ENCODE measurements around the gene TMEM119. TPM values are rescaled to one million over a fixed set of nuclear protein-coding genes. Genes with fewer than 3 reads are reported as not detected.

The TMEM119 gene
- total and polyA plus RNA-seq, 9 of the 15 experiments (the other 6 are each of a cell fraction or from before 2014, with no cell fraction given), result 0.18 TPM; not detected in 8

DNA sequence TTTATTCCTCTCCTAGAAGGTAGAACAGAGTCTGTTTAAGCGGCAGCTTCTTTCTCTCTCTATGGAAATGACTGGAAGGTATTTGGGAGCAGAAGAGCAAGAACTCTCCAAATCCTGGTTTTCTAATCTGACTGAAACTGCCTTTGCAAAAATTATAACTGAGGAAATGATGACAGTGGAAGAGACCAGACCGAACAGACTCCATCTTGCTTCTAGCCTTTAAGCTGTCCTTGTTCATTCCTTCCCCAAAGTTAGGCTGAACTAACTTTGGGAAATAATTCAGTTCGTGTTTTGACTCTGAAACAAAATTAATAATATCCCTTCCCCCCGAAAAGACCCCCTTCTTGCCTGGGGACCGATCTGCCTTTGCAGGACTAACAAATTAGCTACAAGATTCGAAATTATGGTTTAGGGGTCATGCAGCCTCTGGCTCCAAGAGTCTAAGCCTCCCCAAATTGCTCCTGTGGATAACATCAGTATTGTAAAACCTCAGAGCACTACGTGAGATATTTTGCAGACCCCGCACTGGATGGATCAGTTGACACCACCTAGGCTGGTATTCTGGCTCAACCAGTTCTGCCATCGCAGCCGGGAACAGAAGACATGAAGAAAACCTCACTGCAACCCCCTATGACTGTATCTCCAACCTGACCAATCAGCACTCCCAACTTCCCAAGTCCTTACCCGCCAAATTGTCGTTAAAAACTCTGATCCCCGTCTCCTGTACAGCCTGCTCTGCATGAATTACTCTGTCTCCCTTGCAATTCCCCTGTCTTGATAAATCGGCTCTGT, 21.7 kb upstream of the TMEM119 start (continued):
- TF ChIP-seq NR2C1 (IDR thresholded peaks at IDR 0.05) (no peak), NR2C1 (tag; IDR thresholded peaks at IDR 0.05) (peak; percentile 70), SMC3 (conservative IDR thresholded peaks at IDR 0.05; ENCODE audit: insufficient read depth, low read depth, low read length) (no peak), RBM14 (IDR thresholded peaks at IDR 0.05; ENCODE audit: borderline replicate concordance, insufficient read depth, low read depth, low read length) (no peak), HDAC6 (IDR thresholded peaks at IDR 0.05; ENCODE audit: low read depth, low read length) (no peak), CHD1 (IDR thresholded peaks at IDR 0.05; ENCODE audit: low read length) (no peak), ZC3H11A (IDR thresholded peaks at IDR 0.05; ENCODE audit: low read depth, low read length) (no peak), ARID2 (IDR thresholded peaks at IDR 0.05) (no peak), NFYB (IDR thresholded peaks at IDR 0.05; ENCODE audit: extremely low read depth, insufficient read length) (no peak), BACH1 (tag; IDR thresholded peaks at IDR 0.05) (peak; percentile 47; the same call in 1 of the 2 replicates), RBM22 (IDR thresholded peaks at IDR 0.05; ENCODE audit: low read depth, low read length, poor library complexity, severe bottlenecking) (no peak), ZNF165 (CRISPR knock-in tag; IDR thresholded peaks at IDR 0.05; ENCODE audit: borderline replicate concordance) (no peak), ILF3 (IDR thresholded peaks at IDR 0.05; ENCODE audit: borderline replicate concordance) (no peak), TSC22D4 (tag; IDR thresholded peaks at IDR 0.05) (no peak), ESRRB (CRISPR knock-in tag; IDR thresholded peaks at IDR 0.05; ENCODE audit: borderline replicate concordance) (no peak), WHSC1 (IDR thresholded peaks at IDR 0.05; ENCODE audit: low read length) (no peak), CC2D1A (IDR thresholded peaks at IDR 0.05) (no peak), RFX1 (IDR thresholded peaks at IDR 0.05) (no peak), HDGF (IDR thresholded peaks at IDR 0.05) (no peak), ZNF143 (CRISPR knock-in tag; IDR thresholded peaks at IDR 0.05) (no peak), PHF8 (IDR thresholded peaks at IDR 0.05; ENCODE audit: borderline replicate concordance, low read length) (no peak), SAFB2 (IDR thresholded peaks at IDR 0.05; ENCODE audit: borderline replicate concordance, low read depth, low read length, severe bottlenecking) (no peak)
- TF ChIP-seq, protein P1, sequence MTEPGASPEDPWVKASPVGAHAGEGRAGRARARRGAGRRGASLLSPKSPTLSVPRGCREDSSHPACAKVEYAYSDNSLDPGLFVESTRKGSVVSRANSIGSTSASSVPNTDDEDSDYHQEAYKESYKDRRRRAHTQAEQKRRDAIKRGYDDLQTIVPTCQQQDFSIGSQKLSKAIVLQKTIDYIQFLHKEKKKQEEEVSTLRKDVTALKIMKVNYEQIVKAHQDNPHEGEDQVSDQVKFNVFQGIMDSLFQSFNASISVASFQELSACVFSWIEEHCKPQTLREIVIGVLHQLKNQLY (CRISPR knock-in tag; conservative IDR thresholded peaks at IDR 0.05), result no peak
- TF ChIP-seq, protein P2, sequence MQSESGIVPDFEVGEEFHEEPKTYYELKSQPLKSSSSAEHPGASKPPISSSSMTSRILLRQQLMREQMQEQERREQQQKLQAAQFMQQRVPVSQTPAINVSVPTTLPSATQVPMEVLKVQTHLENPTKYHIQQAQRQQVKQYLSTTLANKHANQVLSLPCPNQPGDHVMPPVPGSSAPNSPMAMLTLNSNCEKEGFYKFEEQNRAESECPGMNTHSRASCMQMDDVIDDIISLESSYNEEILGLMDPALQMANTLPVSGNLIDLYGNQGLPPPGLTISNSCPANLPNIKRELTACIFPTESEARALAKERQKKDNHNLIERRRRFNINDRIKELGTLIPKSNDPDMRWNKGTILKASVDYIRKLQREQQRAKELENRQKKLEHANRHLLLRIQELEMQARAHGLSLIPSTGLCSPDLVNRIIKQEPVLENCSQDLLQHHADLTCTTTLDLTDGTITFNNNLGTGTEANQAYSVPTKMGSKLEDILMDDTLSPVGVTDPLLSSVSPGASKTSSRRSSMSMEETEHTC (IDR thresholded peaks at IDR 0.05), result no peak
- TF ChIP-seq, protein P3, sequence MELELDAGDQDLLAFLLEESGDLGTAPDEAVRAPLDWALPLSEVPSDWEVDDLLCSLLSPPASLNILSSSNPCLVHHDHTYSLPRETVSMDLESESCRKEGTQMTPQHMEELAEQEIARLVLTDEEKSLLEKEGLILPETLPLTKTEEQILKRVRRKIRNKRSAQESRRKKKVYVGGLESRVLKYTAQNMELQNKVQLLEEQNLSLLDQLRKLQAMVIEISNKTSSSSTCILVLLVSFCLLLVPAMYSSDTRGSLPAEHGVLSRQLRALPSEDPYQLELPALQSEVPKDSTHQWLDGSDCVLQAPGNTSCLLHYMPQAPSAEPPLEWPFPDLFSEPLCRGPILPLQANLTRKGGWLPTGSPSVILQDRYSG (tag; conservative IDR thresholded peaks at IDR 0.05; ENCODE audit: low read depth), result peak; percentile 82; the same call in 1 of the 2 replicates
- TF ChIP-seq, protein P4, sequence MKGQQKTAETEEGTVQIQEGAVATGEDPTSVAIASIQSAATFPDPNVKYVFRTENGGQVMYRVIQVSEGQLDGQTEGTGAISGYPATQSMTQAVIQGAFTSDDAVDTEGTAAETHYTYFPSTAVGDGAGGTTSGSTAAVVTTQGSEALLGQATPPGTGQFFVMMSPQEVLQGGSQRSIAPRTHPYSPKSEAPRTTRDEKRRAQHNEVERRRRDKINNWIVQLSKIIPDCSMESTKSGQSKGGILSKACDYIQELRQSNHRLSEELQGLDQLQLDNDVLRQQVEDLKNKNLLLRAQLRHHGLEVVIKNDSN (CRISPR knock-in tag; IDR thresholded peaks at IDR 0.05), result no peak
